Smooth muscle cell of the brain vasculature (primary cell): ENCODE measurements around the gene KLLN.
A peak's percentile ranks its signal among the peaks of the same experiment; 100 is the strongest.
"Not testable (repeated sequence)": the region's sequence is repeated elsewhere in the genome, so short reads cannot be mapped to it uniquely, and the experiment has no call there.

Experiments used
- DNase-seq: peaks from one replicate; pipeline ENCODE4 v3.0.0-alpha.2; 2012; ENCODE audit warnings: low read depth, low spot score

The KLLN gene

DNA sequence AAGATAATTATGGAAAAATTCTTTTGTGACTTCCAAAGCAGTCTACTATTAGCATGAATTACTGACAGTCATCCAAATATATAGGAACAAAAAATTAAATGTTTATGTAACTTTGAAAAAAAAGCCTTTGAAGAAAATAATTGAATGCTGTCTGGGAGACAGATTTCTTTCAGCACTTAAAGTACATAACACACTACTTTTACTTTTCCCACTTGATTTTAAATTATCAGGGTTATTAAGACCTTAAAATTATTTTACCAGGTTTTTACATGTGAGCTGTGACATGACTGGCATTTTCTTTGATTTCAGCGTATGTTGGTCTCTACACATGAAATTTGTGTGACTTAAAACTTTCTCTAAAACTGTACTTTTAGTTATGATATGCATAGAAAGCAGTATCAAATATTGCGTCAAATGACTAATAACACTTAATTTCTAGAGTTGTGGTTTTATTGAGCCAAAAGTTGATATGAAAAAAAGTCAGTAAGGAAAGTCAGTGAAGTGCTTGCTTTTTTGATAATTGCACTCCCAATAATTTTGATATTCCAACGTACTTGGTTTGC is 3.2 kb upstream of the KLLN start:
- no peak for DNase-seq

DNA sequence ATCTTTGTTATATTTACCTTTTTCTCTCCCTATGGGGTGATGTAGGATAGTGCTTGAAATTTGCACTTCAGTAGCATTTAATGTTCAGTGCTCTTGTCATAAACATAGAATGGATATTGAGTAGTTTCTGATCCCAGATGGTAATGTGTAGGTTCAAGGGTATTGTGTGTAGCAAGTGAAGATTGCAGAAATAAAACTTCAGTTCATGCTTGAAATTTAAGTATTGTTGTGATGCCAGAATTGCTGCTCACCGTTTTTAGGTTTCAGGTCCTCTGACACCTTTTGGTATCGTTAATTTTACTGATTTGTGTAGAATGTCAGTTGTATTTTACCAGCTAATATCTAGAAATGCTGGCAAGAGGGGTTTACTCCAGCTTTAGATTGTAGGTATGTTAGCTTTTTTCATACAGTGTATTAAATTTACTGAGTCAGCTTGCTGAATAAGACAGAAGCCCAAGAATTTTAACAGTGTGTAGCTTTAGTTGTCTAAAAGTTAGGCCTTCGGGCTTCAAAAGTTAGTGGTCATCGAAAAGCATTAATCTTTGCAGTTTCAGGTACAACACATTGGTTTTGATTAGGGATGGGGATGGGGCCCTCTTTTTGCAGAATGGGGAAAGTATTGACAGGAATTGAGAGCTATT is 2.0 kb upstream of the KLLN start:
- no peak for DNase-seq

DNA sequence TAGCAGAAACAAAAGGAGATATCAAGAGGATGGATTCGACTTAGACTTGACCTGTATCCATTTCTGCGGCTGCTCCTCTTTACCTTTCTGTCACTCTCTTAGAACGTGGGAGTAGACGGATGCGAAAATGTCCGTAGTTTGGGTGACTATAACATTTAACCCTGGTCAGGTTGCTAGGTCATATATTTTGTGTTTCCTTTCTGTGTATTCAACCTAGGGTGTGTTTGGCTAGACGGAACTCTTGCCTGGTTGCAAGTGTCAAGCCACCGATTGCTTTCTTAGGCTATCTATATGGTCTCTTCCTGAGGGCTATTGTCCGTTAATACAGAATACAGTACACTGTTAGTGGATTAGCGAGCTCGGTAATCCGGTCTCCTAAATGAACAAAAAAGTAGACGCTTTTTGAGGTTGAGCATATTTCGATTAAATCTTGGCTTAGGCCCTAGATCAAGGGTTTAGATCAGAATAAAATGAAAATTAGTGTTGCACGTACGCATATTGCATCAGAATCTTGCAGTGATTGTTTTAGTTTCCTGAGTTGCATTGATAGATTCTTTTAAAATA is 1.2 kb upstream of the KLLN start:
- DNase-seq: no peak

DNA sequence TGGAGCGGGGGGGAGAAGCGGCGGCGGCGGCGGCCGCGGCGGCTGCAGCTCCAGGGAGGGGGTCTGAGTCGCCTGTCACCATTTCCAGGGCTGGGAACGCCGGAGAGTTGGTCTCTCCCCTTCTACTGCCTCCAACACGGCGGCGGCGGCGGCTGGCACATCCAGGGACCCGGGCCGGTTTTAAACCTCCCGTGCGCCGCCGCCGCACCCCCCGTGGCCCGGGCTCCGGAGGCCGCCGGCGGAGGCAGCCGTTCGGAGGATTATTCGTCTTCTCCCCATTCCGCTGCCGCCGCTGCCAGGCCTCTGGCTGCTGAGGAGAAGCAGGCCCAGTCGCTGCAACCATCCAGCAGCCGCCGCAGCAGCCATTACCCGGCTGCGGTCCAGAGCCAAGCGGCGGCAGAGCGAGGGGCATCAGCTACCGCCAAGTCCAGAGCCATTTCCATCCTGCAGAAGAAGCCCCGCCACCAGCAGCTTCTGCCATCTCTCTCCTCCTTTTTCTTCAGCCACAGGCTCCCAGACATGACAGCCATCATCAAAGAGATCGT is 690 bp upstream of the KLLN start:
- DNase-seq: not testable (repeated sequence)

DNA sequence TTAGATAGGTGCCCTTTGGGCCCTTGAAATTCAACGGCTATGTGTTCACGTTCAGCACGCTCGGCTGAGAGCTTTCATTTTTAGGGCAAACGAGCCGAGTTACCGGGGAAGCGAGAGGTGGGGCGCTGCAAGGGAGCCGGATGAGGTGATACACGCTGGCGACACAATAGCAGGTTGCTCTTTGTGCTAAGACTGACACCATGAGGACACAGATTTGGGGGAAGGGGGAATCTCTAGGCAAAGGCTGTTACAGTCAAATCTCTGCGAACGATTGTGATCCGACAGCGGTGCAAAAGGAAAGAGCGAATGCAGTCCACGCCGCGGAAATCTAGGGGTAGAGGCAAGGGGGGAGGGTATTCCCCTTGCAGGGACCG is 667 bp downstream of the KLLN start:
- DNase-seq: no peak

DNA sequence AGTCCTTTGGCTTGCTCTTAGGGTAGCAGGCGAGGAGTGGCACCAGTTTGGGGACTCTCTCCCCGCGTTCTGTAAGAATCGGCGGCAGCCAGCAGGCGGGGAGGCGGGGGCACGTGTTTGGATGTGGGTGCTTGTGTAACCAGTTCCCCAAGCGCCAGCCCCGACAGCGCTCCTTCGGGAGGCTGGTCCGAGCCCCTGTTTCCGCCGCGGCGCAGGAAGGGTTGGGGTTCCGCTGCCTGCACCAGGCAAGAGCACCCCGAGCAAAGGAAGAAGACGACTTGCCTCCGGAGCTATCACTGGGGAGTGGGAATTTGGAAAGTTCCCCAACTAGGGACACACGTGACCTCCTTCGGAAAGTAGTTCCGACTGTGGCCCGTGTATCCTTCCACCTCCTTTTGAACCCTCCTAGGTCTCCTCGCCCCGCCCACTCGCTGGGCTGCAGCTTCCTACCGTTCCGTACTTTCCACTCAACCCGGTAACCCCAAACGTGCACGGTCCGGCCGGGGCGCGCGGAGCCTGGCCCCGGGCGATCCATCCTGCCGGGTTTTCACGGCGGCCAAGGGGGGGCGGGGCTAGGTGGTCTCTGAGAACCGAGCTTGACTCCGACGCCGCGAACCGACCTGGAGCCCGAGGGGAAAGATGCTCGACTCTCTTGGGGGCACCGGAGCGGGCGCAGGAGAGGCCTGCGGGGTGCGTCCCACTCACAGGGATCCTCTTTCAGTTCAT is 1.2 kb downstream of the KLLN start:
- DNase-seq: peak; percentile 93

DNA sequence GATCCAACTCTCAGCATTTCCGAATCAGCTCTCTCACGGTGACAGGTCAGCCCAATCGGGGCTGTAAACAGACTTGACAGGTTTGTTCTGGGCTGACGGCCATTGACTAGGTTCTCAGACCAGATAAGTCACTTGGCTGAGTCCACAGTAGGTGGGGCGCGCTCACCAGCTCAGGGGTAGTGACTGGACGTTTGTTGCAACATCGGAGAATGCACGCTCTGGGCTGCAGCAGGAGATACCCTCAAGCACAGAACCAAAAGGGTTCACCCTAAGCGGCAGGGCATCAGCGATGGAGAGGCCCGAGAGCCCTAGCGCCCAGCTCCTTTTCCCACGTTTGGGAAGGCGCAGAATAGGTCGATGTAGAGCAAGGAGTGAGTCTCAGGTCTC is 1.8 kb downstream of the KLLN start:
- no peak for DNase-seq

DNA sequence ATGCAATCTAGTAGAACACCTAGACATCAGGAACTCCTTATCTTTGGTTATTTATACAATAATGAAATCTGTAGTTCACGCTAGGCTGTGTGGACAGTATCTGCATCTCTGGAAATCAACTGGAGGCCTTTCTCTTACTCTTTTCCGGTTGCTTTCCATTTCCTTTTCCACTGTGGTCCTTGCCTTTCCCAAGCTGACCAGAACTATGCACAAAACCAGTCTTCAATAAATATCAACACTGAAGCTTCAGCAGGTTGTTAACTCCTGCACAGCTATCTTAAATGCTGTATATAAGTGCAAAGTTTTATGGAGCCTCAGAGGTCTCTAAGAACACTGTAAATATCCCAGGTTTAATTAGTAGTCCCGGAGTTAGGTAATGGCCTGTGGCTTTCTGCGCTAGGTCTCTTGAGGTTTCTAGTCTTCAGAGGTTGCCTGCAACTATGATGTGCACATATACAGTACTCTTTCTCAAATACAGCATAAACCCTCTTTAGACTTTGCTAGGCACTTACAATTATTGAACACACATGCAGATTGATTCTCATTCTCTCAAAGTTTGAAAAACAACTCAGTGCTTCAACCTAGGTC is 2.4 kb downstream of the KLLN start:
- no peak for DNase-seq

DNA sequence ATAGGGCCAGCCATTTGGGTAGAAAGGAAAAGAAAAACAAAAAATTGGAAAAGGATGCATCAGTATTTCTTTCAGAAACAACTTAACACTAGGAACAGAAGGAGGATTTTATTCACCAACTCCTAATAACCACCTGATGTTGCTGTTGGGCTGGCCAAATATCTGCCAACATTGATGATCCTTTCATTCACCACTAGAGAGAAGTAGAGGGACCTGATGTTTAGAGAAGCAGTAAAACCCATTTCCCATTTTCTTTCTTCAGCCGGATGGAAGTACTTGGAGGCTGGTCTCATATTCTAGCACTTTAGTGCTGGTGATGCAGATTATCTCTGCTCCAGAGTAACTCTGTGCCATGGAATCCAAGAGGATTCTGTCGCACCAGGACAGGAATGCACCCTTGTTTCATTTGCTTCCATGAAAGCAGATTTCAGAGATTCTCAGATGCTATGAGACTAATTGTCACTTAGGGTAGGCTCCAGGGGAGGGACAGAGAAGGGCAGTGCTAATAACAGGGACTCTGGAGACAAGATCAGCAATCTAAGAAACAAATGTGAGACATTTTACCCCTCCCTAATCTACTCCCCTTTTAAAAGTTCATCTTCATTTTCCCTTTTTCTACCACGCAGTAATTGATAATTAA is 3.1 kb downstream of the KLLN start:
- peak; percentile 55 for DNase-seq

DNA sequence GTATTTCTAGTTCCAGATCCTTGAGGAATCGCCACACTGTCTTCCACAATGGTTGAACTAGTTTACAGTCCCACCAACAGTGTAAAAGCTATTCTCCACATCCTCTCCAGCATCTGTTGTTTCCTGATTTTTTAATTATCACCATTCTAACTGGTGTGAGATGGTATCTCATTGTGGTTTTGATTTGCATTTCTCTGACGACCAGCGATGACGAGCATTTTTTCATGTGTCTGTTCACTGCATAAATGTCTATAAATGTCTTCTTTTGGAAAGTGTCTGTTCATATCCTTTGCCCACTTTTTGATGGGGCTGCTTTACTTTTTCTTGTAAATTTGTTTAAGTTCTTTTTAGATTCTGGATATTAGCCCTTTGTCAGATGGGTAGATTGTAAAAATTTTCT is 7.7 kb downstream of the KLLN start:
- DNase-seq: not testable (repeated sequence)

DNA sequence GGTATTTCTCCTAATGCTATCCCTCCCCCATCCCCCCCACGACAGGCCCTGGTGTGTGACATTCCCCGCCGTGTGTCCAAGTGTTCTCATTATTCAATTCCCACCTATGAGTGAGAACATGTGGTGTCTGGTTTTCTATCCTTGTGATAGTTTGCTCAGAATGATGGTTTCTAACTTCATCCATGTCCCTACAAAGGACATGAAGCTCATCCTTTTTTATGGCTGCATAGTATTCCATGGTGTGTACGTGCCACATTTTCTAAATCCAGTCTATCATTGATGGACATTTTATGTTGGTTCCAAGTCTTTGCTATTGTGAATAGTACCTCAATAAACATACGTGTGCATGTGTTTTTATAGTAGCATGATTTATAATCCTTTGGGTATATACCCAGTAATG is 8.1 kb downstream of the KLLN start:
- DNase-seq: not testable (repeated sequence)

DNA sequence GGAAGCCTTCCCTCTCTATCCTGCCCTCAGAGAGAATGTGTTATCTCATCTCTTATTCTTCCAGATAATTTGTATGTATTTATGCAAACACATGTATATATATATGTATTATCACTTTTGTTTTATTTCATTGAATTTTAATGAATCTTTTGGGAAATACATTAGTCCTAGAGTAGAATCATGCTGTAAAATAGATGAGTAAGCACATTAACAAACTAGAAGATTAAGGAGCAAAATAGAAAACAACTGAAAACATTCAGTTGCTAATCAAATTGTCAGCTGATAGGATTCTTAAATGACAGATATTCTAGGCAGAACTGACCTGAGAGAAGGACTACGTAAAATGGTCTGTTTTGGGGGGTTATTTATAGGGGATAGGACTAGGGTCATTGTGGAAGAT is 11.2 kb downstream of the KLLN start:
- DNase-seq: no peak

DNA sequence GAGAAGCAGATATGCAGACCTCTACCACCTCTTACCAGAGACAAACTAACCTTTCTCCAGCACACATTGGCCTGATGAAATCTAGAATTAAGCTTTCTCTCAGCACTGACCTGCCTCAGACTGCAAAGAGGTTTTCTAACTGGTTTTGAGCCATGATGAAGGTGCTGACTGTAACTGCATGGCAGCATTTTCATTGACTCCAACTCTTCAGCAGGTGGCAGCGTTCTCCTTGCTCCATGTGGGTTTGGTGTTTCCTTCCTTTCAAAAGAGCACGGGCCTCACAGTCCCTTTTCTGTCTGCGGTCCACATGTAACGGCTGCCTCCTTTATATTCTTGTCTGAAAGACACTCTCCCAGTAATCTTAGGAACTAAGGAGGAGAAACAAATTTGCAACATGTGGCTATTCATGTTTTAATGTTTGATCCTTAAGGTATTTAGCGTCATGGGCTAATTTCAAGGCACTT is 12.6 kb downstream of the KLLN start:
- DNase-seq: no peak

DNA sequence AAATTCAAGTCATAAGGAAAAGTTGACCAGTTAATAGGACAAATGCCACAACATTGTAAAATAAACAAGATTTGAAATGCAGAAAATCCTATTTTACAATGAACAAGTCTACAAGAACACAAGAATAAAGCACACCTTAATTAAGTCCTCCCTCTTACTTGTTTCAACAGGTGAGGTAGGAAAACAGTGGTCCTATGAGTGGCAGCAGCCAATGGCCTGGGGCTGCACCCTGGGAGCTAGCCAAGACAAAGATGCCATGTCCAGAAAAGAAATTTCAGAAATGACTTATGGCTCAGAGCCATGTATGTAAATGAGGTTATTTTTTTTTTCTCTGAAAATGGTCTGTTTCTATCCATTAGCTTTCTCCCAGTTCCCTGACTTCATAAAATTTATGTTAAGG is 14.3 kb downstream of the KLLN start:
- no peak for DNase-seq

DNA sequence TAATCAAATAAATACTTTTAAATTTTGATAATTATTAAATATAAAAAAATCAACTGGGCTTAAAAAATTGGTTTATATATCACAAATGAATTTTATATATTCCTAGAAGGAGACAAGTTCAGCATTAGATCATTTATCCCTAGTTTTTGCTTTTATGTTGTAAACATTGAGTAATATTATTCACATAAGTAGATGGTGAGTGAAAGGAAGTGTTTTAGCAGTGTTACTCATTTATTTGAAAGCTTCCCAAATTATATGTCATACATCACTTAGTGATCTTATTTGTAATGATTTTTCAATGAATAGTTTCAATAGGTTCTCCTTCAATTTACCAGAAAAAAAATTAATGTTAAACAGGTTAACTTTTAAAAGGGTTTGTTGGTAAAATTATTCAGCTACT is 15.8 kb downstream of the KLLN start:
- DNase-seq: no peak

DNA sequence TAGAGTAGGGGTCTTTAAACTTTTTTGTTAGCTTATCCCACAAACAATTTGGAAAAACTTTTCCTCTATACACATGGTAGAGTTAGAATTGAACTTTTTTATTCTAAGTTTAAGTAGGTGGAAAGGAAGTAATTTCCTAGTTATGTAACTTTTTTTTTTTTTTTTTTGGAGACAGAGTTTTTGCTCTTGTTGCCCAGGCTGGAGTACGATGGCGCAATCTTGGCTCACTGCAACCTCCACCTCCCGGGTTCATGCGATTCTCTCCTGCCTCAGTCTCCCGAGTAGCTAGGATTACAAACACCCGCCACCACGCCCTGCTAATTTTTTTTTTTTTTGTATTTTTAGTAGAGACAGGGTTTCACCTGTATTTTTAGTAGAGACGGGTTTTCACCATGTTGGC is 16.6 kb downstream of the KLLN start:
- DNase-seq: not testable (repeated sequence)

DNA sequence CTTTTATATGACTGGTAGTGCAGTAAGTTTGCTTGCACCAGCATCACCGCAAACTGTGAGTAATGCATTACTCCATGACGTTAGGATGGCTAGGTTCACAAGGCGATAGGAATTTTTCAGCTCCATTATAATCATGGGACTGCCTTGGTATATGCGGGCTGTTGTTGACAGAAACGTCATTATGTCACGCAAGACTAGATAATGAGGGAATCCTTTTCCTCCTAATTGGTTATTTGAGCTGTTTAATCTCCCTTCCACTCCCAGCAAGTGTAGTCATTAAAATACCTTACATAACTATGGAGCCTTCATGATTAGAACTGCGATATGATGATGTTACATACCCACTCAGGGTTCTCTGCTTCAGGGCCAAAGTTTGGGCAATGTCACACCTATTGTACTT is 17.3 kb downstream of the KLLN start:
- no peak for DNase-seq

DNA sequence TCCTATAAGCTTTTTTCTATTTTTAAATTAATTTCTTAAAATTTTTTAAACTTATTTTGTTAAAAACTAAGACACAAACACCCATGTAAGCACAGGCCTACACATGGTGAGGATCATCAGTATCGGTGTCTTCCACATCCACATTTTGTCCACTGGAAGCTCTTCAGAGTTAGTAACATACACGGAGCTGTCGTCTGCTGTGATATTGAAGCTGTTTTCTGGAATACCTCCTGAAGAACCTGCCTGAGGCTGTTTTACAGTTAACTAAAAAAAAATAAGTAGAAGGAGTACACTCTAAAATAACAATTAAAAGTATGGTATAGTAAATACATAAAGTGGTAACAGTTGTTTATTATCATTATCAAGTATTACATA is 17.7 kb downstream of the KLLN start:
- no peak for DNase-seq

DNA sequence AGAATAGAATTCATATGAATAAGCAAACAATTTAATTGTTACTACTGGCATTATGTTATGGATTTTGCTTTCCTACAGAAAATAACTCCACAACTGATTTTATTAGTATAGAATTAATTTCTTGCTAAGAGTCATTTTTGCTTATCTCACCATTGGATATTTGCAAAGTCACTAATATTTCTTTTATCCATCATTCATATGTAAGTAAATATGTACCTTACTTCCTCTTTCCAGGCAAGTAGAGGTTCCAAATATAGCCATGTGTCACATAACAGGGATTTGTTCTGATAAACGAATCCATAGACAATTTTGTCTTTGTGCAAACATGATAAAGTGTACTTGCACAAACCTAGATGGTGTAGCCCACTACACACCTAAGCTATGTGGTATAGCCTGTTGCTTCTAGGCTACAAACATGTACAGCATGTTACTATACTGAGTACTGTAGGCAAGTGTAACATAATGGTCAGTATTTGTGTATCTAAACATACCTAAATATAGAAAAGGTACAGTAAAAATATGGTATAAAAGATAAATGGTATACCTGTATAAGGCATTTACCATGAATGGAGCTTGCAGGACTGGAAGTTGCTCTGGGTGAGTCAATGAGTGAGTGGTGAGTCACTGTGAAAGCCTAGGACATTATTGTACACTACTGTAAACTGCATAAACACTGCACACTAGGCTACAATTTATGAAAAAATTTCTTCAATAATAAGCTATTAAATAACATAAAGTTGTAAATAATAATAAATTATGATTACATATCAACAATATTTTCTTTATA is 18.3 kb downstream of the KLLN start:
- no peak for DNase-seq

DNA sequence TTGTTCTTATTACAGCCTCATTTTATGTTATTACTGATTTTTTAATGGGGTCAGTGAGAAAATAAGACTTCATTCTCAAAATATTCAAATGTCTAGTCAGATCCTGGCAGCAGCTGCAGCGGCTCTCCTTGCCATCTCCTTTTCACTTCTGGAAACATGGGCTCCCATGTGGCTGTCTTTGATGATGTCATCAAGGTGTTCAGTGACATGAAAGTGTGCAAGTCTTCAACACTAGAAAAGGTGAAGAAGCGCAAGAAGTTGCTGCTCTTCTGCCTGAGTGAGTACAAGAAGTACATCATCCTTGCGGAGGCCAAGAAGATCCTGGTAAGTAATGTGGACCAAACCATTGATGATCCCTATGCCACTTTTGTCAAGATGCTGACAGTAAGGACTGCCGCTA is 19.6 kb downstream of the KLLN start:
- no peak for DNase-seq
